ENCODE results near the gene DAB2IP. TPM values are rescaled to one million over a fixed set of nuclear protein-coding genes. Genes with fewer than 3 reads are reported as not detected.
A peak's percentile ranks its signal among the peaks of the same experiment; 100 is the strongest.

The DAB2IP gene
- total RNA-seq, 1 donor from 2014 or later = 67.8 TPM

GRCh38 chr9:121776001-121776738 lies 124.7 kb downstream of the DAB2IP start:
- no peak for DNase-seq (ENCODE audit: low spot score, unreplicated experiment)
- H3K27me3 Mint-ChIP-seq = no peaks in the 10 kb centered on the region
- peak overlapping the region; percentile 5 for H3K27ac Mint-ChIP-seq
- H3K4me1 Mint-ChIP-seq (ENCODE audit: low read depth) = peaks cover 2% of the 10 kb centered on the region
- peaks cover 37% of the 10 kb centered on the region for H3K36me3 Mint-ChIP-seq (ENCODE audit: insufficient read depth)
- no peak for TF ChIP-seq CTCF (IDR thresholded peaks at IDR 0.05; ENCODE audit: unreplicated experiment)
- H3K4me3 Mint-ChIP-seq (ENCODE audit: low read depth) = no peak overlapping the region
- H3K9me3 Mint-ChIP-seq (ENCODE audit: low read depth) = no peaks in the 10 kb centered on the region

GRCh38 chr9:121776739-121777637 lies 125.6 kb downstream of the DAB2IP start:
- peak overlapping the region; percentile 30 for H3K27ac Mint-ChIP-seq

GRCh38 chr9:121778252-121779225 lies 127.1 kb downstream of the DAB2IP start:
- Mint-ChIP-seq H3K27ac (no peak overlapping the region), H3K4me3 (ENCODE audit: low read depth) (no peak overlapping the region), H3K27me3 (no peaks in the 10 kb centered on the region), H3K36me3 (ENCODE audit: insufficient read depth) (peaks cover 41% of the 10 kb centered on the region), H3K4me1 (ENCODE audit: low read depth) (peaks cover 2% of the 10 kb centered on the region), H3K9me3 (ENCODE audit: low read depth) (no peaks in the 10 kb centered on the region)
- TF ChIP-seq CTCF (IDR thresholded peaks at IDR 0.05; ENCODE audit: unreplicated experiment) = no peak
- no peak for DNase-seq (ENCODE audit: low spot score, unreplicated experiment)

More at GRCh38 chr9:121776739-121777637, 125.6 kb downstream of the DAB2IP start:
- H3K4me1 Mint-ChIP-seq (ENCODE audit: low read depth) = peaks cover 2% of the 10 kb centered on the region
- no peaks in the 10 kb centered on the region for H3K27me3 Mint-ChIP-seq
- H3K36me3 Mint-ChIP-seq (ENCODE audit: insufficient read depth) = peaks cover 39% of the 10 kb centered on the region
- no peak for DNase-seq (ENCODE audit: low spot score, unreplicated experiment)
- H3K4me3 Mint-ChIP-seq (ENCODE audit: low read depth) = no peak overlapping the region
- no peaks in the 10 kb centered on the region for H3K9me3 Mint-ChIP-seq (ENCODE audit: low read depth)
- no peak for TF ChIP-seq CTCF (IDR thresholded peaks at IDR 0.05; ENCODE audit: unreplicated experiment)

GRCh38 chr9:121779381-121780117 lies 128.1 kb downstream of the DAB2IP start:
- Mint-ChIP-seq H3K9me3 (ENCODE audit: low read depth) (no peaks in the 10 kb centered on the region), H3K36me3 (ENCODE audit: insufficient read depth) (peaks cover 43% of the 10 kb centered on the region), H3K27ac (no peak overlapping the region), H3K4me1 (ENCODE audit: low read depth) (peaks cover 2% of the 10 kb centered on the region), H3K27me3 (no peaks in the 10 kb centered on the region), H3K4me3 (ENCODE audit: low read depth) (no peak overlapping the region)
- TF ChIP-seq CTCF (IDR thresholded peaks at IDR 0.05; ENCODE audit: unreplicated experiment) = no peak
- DNase-seq (ENCODE audit: low spot score, unreplicated experiment) = no peak
